Activated gamma-delta T cell treated with anti-CD3 and anti-CD28 coated beads, Interleukin-2, amount 50 U/mL, for 16 hours (primary cell): ENCODE measurements around the gene YLPM1.
"Not testable (repeated sequence)": the region's sequence is repeated elsewhere in the genome, so short reads cannot be mapped to it uniquely, and the experiment has no call there.

Experiments used
- DNase-seq: peaks from one replicate; pipeline ENCODE4 v3.0.0-alpha.2; 2020; ENCODE audit warnings: low read depth

The YLPM1 gene

GRCh38 chr14:74762917-74763802 is at the start of gene YLPM1:
YLPM1 (plus strand) TSS chr14:74763316; CDS start chr14:74763490, 174 bp downstream.
- peak; percentile 86 for DNase-seq

GRCh38 chr14:74713395-74713735 is 49.8 kb upstream of the YLPM1 start:
- no peak for DNase-seq

- DNase-seq = no peak
Observed at GRCh38 chr14:74720526-74720925, 42.6 kb upstream of the YLPM1 start.

GRCh38 chr14:74723134-74723533 is 40.0 kb upstream of the YLPM1 start:
- no peak for DNase-seq

- no peak for DNase-seq
Observed at GRCh38 chr14:74732387-74732786, 30.7 kb upstream of the YLPM1 start.

GRCh38 chr14:74733221-74733620 is 29.9 kb upstream of the YLPM1 start:
- no peak for DNase-seq

GRCh38 chr14:74735125-74735524 is 28.0 kb upstream of the YLPM1 start:
- no peak for DNase-seq

GRCh38 chr14:74737753-74738325 is 25.3 kb upstream of the YLPM1 start:
- DNase-seq = no peak

- no peak for DNase-seq
Observed at GRCh38 chr14:74739293-74740030, 23.7 kb upstream of the YLPM1 start.

- DNase-seq = no peak
Observed at GRCh38 chr14:74747237-74747636, 15.9 kb upstream of the YLPM1 start.

GRCh38 chr14:74754157-74754556 is 9.0 kb upstream of the YLPM1 start:
- no peak for DNase-seq

- DNase-seq = no peak
Observed at GRCh38 chr14:74754899-74755298, 8.2 kb upstream of the YLPM1 start.

GRCh38 chr14:74756326-74756725 is 6.8 kb upstream of the YLPM1 start:
- no peak for DNase-seq

- DNase-seq = not testable (repeated sequence)
Observed at GRCh38 chr14:74758505-74758904, 4.6 kb upstream of the YLPM1 start.

GRCh38 chr14:74763803-74764531 is 851 bp downstream of the YLPM1 start:
- DNase-seq = no peak

GRCh38 chr14:74765721-74766120 is 2.6 kb downstream of the YLPM1 start:
- DNase-seq = no peak

GRCh38 chr14:74771399-74771798 is 8.3 kb downstream of the YLPM1 start:
- no peak for DNase-seq

- no peak for DNase-seq
Observed at GRCh38 chr14:74784634-74785033, 21.5 kb downstream of the YLPM1 start.

GRCh38 chr14:74785056-74785613 is 22.0 kb downstream of the YLPM1 start:
- no peak for DNase-seq

GRCh38 chr14:74786796-74787315 is 23.7 kb downstream of the YLPM1 start:
- DNase-seq = no peak

GRCh38 chr14:74792249-74793039 is 29.3 kb downstream of the YLPM1 start:
- DNase-seq = no peak
